IMR-90 (cell line): ENCODE data around the gene OR52B2. TPM values are rescaled to one million over a fixed set of nuclear protein-coding genes. Genes with fewer than 3 reads are reported as not detected.

Experiments used
- ATAC-seq: fragments of 200-7000 bp; cut with Tn5 transposase; 2 replicates; pipeline ENCODE4 v1.9.1; 2020; ENCODE audit warnings: low read depth, mild to moderate bottlenecking, moderate library complexity
- BruUV-seq: library from RNA; stranded (reverse); fragments of 400-500 nt; replicated peaks from 2 replicates; lab custom pipeline; 2021; lab: Mats Ljungman, UMichigan
- CTCF ChIA-PET: fragments of 300-600 bp; formaldehyde crosslinking; extraction: SDS; loops from one replicate; lab custom pipeline; 2021; ENCODE audit warnings: antibody characterized with exemption; lab: Yijun Ruan, JAX
- POLR2A ChIA-PET: fragments of 300-600 bp; sonication (Branson Sonifier 250); formaldehyde crosslinking; loops from one replicate; lab custom pipeline; 2022; ENCODE audit warnings: antibody characterized with exemption; ENCODE audit not compliant: unreplicated experiment; lab: Charles Lee
- DNase-seq: peaks from one replicate; pipeline ENCODE4 v3.0.0; 2013
- H2AFZ ChIP-seq: replicated peaks from 2 replicates; pipeline ENCODE3; 2013; ENCODE audit warnings: low read length, mild to moderate bottlenecking; ENCODE audit not compliant: poor library complexity
- H2AK5ac ChIP-seq: 2 replicates; pipeline ENCODE4 v1.6.1; 2013; ENCODE audit warnings: low read depth, low read length, inconsistent platforms
- H2AK9ac ChIP-seq: replicated peaks from 2 replicates; pipeline ENCODE3; 2013; ENCODE audit warnings: mild to moderate bottlenecking, low read depth, low read length, moderate library complexity; ENCODE audit not compliant: poor library complexity
- H2BK120ac ChIP-seq: 2 replicates; pipeline ENCODE4 v1.6.1; 2013; ENCODE audit warnings: low read depth, low read length, inconsistent platforms
- H2BK15ac ChIP-seq: 3 replicates; pipeline ENCODE4 v1.6.1; 2013; ENCODE audit warnings: low read depth, low read length, inconsistent platforms
- H2BK20ac ChIP-seq: 2 replicates; pipeline ENCODE4 v1.6.1; 2013; ENCODE audit warnings: low read depth, mild to moderate bottlenecking, inconsistent platforms, low read length, moderate library complexity
- H2BK5ac ChIP-seq: 2 replicates; pipeline ENCODE4 v1.6.1; 2013; ENCODE audit warnings: mild to moderate bottlenecking, low read depth, low read length, inconsistent platforms; ENCODE audit not compliant: poor library complexity, severe bottlenecking
- H3K14ac ChIP-seq: replicated peaks from 2 replicates; pipeline ENCODE4 v1.6.1; 2013; ENCODE audit warnings: low read depth, low read length, inconsistent platforms
- H3K18ac ChIP-seq: 2 replicates; pipeline ENCODE4 v1.6.1; 2013; ENCODE audit warnings: low read depth, low read length, control low read depth
- H3K23ac ChIP-seq: 2 replicates; pipeline ENCODE4 v1.6.1; 2013; ENCODE audit warnings: low read depth, low read length, inconsistent platforms
- H3K27ac ChIP-seq: 2 replicates; pipeline ENCODE4 v1.5.1; 2013; ENCODE audit warnings: mild to moderate bottlenecking, control low read depth, low read length; ENCODE audit not compliant: insufficient read depth
- H3K27me3 ChIP-seq: 2 replicates; pipeline ENCODE4 v1.6.1; 2013; ENCODE audit warnings: low read length; ENCODE audit not compliant: control insufficient read depth, insufficient read depth
- H3K36me3 ChIP-seq: 2 replicates; pipeline ENCODE4 v1.6.1; 2013; ENCODE audit warnings: low read length, mixed read lengths; ENCODE audit not compliant: control insufficient read depth, insufficient read depth
- H3K4ac ChIP-seq: 2 replicates; pipeline ENCODE4 v1.6.1; 2013; ENCODE audit warnings: low read depth, low read length, inconsistent platforms
- H3K4me1 ChIP-seq: 2 replicates; pipeline ENCODE4 v1.6.1; 2013; ENCODE audit warnings: low read length, mixed read lengths; ENCODE audit not compliant: control insufficient read depth, insufficient read depth
- H3K4me2 ChIP-seq: 2 replicates; pipeline ENCODE4 v1.6.1; 2013; ENCODE audit warnings: low read depth, mild to moderate bottlenecking, control low read depth, low read length, moderate library complexity
- H3K4me3 ChIP-seq: 2 replicates; pipeline ENCODE4 v1.5.1; 2013; ENCODE audit warnings: low read depth, mild to moderate bottlenecking, control low read depth, low read length, moderate library complexity; ENCODE audit not compliant: insufficient read depth
- H3K56ac ChIP-seq: 2 replicates; pipeline ENCODE4 v1.6.1; 2013; ENCODE audit warnings: low read length, inconsistent platforms; ENCODE audit not compliant: insufficient read depth; ENCODE audit errors: extremely low read depth
- H3K79me1 ChIP-seq, 2 experiments: 2 replicates each; pipeline ENCODE4 v1.6.1; 2013; ENCODE audit warnings: low read length in 2 of 2, inconsistent platforms in 1 of 2, low read depth in 1 of 2
- H3K9ac ChIP-seq: 2 replicates; pipeline ENCODE4 v1.6.1; 2013; ENCODE audit warnings: low read depth, low read length, control low read depth
- H3K9me1 ChIP-seq: 2 replicates; pipeline ENCODE4 v1.6.1; 2013; ENCODE audit warnings: low read length, inconsistent platforms; ENCODE audit not compliant: insufficient read depth
- H3K9me3 ChIP-seq: 2 replicates; pipeline ENCODE4 v1.6.1; 2013; ENCODE audit warnings: low read length; ENCODE audit not compliant: control insufficient read depth, insufficient read depth
- H4K20me1 ChIP-seq: 2 replicates; pipeline ENCODE4 v1.6.1; 2013; ENCODE audit warnings: low read length, inconsistent platforms; ENCODE audit not compliant: insufficient read depth
- H4K5ac ChIP-seq: 2 replicates; pipeline ENCODE4 v1.6.1; 2013; ENCODE audit warnings: mild to moderate bottlenecking, low read depth, low read length, control low read depth
- H4K8ac ChIP-seq, 2 experiments: 2 replicates each; pipeline ENCODE4 v1.6.1; 2013; ENCODE audit warnings: low read depth in 2 of 2, low read length in 2 of 2, control low read depth in 1 of 2, inconsistent platforms in 1 of 2
- H4K91ac ChIP-seq: 2 replicates; pipeline ENCODE4 v1.6.1; 2013; ENCODE audit warnings: low read depth, low read length, inconsistent platforms; ENCODE audit not compliant: insufficient read depth
- BHLHE40 ChIP-seq: fragments of 150-350 bp; IDR thresholded peaks from 2 replicates; pipeline ENCODE4 v1.6.1; 2016; ENCODE audit warnings: mild to moderate bottlenecking, low read depth, low read length
- CEBPB ChIP-seq: IDR thresholded peaks from 2 replicates; pipeline ENCODE4 v1.6.1; 2012; ENCODE audit warnings: low read depth, low read length, improper control_type of control experiment
- CHD1 ChIP-seq: IDR thresholded peaks from 2 replicates; pipeline ENCODE4 v1.6.1; 2012; ENCODE audit warnings: low read depth, low read length, improper control_type of control experiment
- FOS ChIP-seq: fragments of 150-350 bp; IDR thresholded peaks from 2 replicates; pipeline ENCODE4 v1.6.1; 2016; ENCODE audit warnings: low read depth, low read length
- MAFK ChIP-seq: IDR thresholded peaks from 2 replicates; pipeline ENCODE4 v1.6.1; 2012; ENCODE audit warnings: low read depth, low read length, improper control_type of control experiment
- MAZ ChIP-seq: IDR thresholded peaks from 2 replicates; pipeline ENCODE4 v1.6.1; 2012; ENCODE audit warnings: low read depth, mild to moderate bottlenecking, low read length, improper control_type of control experiment, moderate library complexity, borderline replicate concordance
- MXI1 ChIP-seq: IDR thresholded peaks from 2 replicates; pipeline ENCODE4 v1.6.1; 2012; ENCODE audit warnings: low read depth, mild to moderate bottlenecking, low read length, moderate library complexity, borderline replicate concordance
- NFE2L2 ChIP-seq: fragments of 150-350 bp; IDR thresholded peaks from 2 replicates; pipeline ENCODE4 v1.6.1; 2016; ENCODE audit warnings: low read depth, mild to moderate bottlenecking, low read length
- POLR2A ChIP-seq: IDR thresholded peaks from 2 replicates; pipeline ENCODE4 v1.6.1; 2012; ENCODE audit warnings: mild to moderate bottlenecking, low read depth, low read length
- RAD21 ChIP-seq: IDR thresholded peaks from 2 replicates; pipeline ENCODE4 v1.6.1; 2012; ENCODE audit warnings: low read length, improper control_type of control experiment
- RCOR1 ChIP-seq: IDR thresholded peaks from 2 replicates; pipeline ENCODE4 v1.6.1; 2012; ENCODE audit warnings: mild to moderate bottlenecking, low read length, improper control_type of control experiment; ENCODE audit not compliant: insufficient replicate concordance
- RFX5 ChIP-seq: IDR thresholded peaks from 2 replicates; pipeline ENCODE4 v1.8.0; 2012; ENCODE audit warnings: low read depth, mild to moderate bottlenecking, low read length, moderate library complexity
- SMC3 ChIP-seq: fragments of 150-350 bp; IDR thresholded peaks from 2 replicates; pipeline ENCODE4 v1.6.1; 2016; ENCODE audit warnings: low read depth, mild to moderate bottlenecking, antibody characterized with exemption, low read length, moderate library complexity
- WGBS, 2 experiments: methylation state at CpG; one replicate each; pipeline versions ENCODE4 v1.1.5 to v1.1.7; 2013; ENCODE audit warnings: missing lambda C conversion rate in 2 of 2; ENCODE audit not compliant: insufficient read length in 1 of 2; ENCODE audit errors: extremely low coverage in 2 of 2; 5-methylcytosine and 5-hydroxymethylcytosine counted together
- dilution Hi-C: fragments of 300-500 bp; cut with HindIII; formaldehyde crosslinking; loops from one replicate; pipeline ENCODE4 v1.14.3; 2018; ENCODE audit warnings: low sequenced_read_pairs; ENCODE audit not compliant: unreplicated experiment
- in situ Hi-C: fragments of 300-500 bp; cut with MboI; formaldehyde crosslinking; loops from 3 replicates; pipeline ENCODE4 v1.14.3; 2019; ENCODE audit warnings: low sequenced_read_pairs, inconsistent platforms, mixed read lengths
- intact Hi-C: fragments of 100-400 bp; cut with micrococcal nuclease; formaldehyde crosslinking; loops from 2 replicates; pipeline ENCODE4 v1.10.0; 2022
- polyA plus RNA-seq, 3 experiments: library from polyadenylated mRNA; depleted of rRNA; stranded (reverse); fragments of >200 nt; gene quantifications; 2 replicates each; pipeline ENCODE4 v1.2.3, GENCODE V29; 2012; ENCODE audit warnings: low replicate concordance in 1 of 3
- total RNA-seq: library from RNA; depleted of rRNA; stranded (reverse); fragments of >200 nt; gene quantifications from 2 replicates; pipeline ENCODE4 v1.2.3, GENCODE V29; 2012
- TF ChIP-seq, protein P1 (sequence below): conservative IDR thresholded peaks from 2 replicates; pipeline ENCODE4 v1.5.1; 2012; ENCODE audit warnings: mild to moderate bottlenecking, low read depth, low read length, improper control_type of control experiment
- TF ChIP-seq, protein P2 (sequence below): fragments of 150-350 bp; IDR thresholded peaks from 2 replicates; pipeline ENCODE4 v1.6.1; 2017; ENCODE audit warnings: mild to moderate bottlenecking, antibody characterized with exemption, low read length, low read depth
- TF ChIP-seq, protein P3 (sequence below): fragments of 150-350 bp; IDR thresholded peaks from 2 replicates; pipeline ENCODE4 v1.6.1; 2016; ENCODE audit warnings: low read depth, mild to moderate bottlenecking, low read length, moderate library complexity, borderline replicate concordance

OR52B2 gene
- total and polyA plus RNA-seq, 2 of the 4 experiments (the other 2 are of a cell fraction) = not detected

DNA sequence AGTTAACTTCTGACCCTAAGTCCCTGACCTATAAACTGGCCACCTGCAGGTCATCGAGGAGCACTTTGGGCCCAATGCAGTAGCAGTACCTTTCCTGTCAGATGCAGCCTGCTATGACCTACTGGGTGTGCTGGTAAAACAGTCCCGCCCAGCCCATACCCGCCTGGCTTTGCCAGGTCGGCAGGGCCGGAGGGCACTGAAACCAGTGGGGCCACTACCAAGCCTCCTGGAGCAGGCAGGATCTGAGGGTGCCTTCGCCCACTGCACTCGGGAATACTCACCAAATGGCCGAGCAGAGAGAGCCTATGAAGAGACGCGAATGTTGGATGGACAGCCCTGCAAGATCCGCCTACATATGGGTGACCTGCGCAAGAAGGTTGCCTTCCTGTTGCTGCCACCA is 39.7 kb upstream of the OR52B2 start:
- H2AK9ac ChIP-seq = no peak overlapping the region
- H3K27me3 ChIP-seq = no peaks in the 10 kb centered on the region
- no peak overlapping the region for H3K9ac ChIP-seq
- H4K5ac ChIP-seq = no peak overlapping the region
- peaks cover 10% of the 10 kb centered on the region; the same call in 1 of the 2 replicates for H3K4me1 ChIP-seq
- ATAC-seq = no peak
- ChIA-PET CTCF (no interaction called here), POLR2A (no interaction called here)
- in situ Hi-C loops (no loop called here), intact Hi-C loops (no loop called here), dilution Hi-C loops (no loop called here)
- H2BK20ac ChIP-seq = no peak overlapping the region
- H3K9me1 ChIP-seq = no peaks in the 10 kb centered on the region
- BruUV-seq = no TSS peak
- no peaks in the 10 kb centered on the region for H4K20me1 ChIP-seq
- no peak overlapping the region for H3K18ac ChIP-seq
- no peak overlapping the region for H3K4me2 ChIP-seq
- 100% methylated on average over 8 of the region's 12 CpGs; no CpG with 5 or more reads in 1 of the 2 experiments for WGBS, 2 experiments
- peak overlapping the region; percentile 17 for H2BK5ac ChIP-seq
- peaks cover 31% of the 10 kb centered on the region for H3K36me3 ChIP-seq
- H2BK120ac ChIP-seq = no peak overlapping the region
- H2AFZ ChIP-seq = no peak overlapping the region
- no peak overlapping the region for H3K27ac ChIP-seq
- no peak for DNase-seq
- H4K91ac ChIP-seq = no peak overlapping the region
- TF ChIP-seq FOS (no peak), MAFK (no peak), POLR2A (no peak), CHD1 (no peak), RFX5 (no peak), MXI1 (no peak), MAZ (no peak), SMC3 (no peak), CEBPB (no peak), RCOR1 (no peak), BHLHE40 (no peak), NFE2L2 (no peak), RAD21 (no peak)
- TF ChIP-seq, protein P1, sequence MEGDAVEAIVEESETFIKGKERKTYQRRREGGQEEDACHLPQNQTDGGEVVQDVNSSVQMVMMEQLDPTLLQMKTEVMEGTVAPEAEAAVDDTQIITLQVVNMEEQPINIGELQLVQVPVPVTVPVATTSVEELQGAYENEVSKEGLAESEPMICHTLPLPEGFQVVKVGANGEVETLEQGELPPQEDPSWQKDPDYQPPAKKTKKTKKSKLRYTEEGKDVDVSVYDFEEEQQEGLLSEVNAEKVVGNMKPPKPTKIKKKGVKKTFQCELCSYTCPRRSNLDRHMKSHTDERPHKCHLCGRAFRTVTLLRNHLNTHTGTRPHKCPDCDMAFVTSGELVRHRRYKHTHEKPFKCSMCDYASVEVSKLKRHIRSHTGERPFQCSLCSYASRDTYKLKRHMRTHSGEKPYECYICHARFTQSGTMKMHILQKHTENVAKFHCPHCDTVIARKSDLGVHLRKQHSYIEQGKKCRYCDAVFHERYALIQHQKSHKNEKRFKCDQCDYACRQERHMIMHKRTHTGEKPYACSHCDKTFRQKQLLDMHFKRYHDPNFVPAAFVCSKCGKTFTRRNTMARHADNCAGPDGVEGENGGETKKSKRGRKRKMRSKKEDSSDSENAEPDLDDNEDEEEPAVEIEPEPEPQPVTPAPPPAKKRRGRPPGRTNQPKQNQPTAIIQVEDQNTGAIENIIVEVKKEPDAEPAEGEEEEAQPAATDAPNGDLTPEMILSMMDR = no peak
- TF ChIP-seq, protein P2, sequence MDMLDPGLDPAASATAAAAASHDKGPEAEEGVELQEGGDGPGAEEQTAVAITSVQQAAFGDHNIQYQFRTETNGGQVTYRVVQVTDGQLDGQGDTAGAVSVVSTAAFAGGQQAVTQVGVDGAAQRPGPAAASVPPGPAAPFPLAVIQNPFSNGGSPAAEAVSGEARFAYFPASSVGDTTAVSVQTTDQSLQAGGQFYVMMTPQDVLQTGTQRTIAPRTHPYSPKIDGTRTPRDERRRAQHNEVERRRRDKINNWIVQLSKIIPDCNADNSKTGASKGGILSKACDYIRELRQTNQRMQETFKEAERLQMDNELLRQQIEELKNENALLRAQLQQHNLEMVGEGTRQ = no peak
- TF ChIP-seq, protein P3, sequence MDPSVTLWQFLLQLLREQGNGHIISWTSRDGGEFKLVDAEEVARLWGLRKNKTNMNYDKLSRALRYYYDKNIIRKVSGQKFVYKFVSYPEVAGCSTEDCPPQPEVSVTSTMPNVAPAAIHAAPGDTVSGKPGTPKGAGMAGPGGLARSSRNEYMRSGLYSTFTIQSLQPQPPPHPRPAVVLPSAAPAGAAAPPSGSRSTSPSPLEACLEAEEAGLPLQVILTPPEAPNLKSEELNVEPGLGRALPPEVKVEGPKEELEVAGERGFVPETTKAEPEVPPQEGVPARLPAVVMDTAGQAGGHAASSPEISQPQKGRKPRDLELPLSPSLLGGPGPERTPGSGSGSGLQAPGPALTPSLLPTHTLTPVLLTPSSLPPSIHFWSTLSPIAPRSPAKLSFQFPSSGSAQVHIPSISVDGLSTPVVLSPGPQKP = no peak
- no peak overlapping the region for H3K4me3 ChIP-seq
- no peaks in the 10 kb centered on the region; a peak in 1 of 4 replicates for H3K79me1 ChIP-seq
- H3K23ac ChIP-seq = no peak overlapping the region
- H3K4ac ChIP-seq = peak overlapping the region; percentile 27; the same call in 1 of the 2 replicates
- H3K56ac ChIP-seq = no peak overlapping the region
- no peak overlapping the region for H3K14ac ChIP-seq
- no peaks in the 10 kb centered on the region for H3K9me3 ChIP-seq
- H2AK5ac ChIP-seq = no peak overlapping the region
- H2BK15ac ChIP-seq = no peak overlapping the region
- H4K8ac ChIP-seq = no peak overlapping the region
